IMR-90 (cell line): ENCODE results near the gene MRPS10. TPM values are rescaled to one million over a fixed set of nuclear protein-coding genes. Genes with fewer than 3 reads are reported as not detected.

ENCODE experiments used
- ATAC-seq: fragments of 200-7000 bp; cut with Tn5 transposase; 2 replicates; pipeline ENCODE4 v1.9.1; 2020; ENCODE audit warnings: low read depth, mild to moderate bottlenecking, moderate library complexity
- BruUV-seq: library from RNA; stranded (reverse); fragments of 400-500 nt; replicated peaks from 2 replicates; lab custom pipeline; 2021; lab: Mats Ljungman, UMichigan
- CTCF ChIA-PET: fragments of 300-600 bp; formaldehyde crosslinking; extraction: SDS; loops from one replicate; lab custom pipeline; 2021; ENCODE audit warnings: antibody characterized with exemption; lab: Yijun Ruan, JAX
- POLR2A ChIA-PET: fragments of 300-600 bp; sonication (Branson Sonifier 250); formaldehyde crosslinking; loops from one replicate; lab custom pipeline; 2022; ENCODE audit warnings: antibody characterized with exemption; ENCODE audit not compliant: unreplicated experiment; lab: Charles Lee
- DNase-seq: peaks from one replicate; pipeline ENCODE4 v3.0.0; 2013
- H2AFZ ChIP-seq: replicated peaks from 2 replicates; pipeline ENCODE3; 2013; ENCODE audit warnings: low read length, mild to moderate bottlenecking; ENCODE audit not compliant: poor library complexity
- H2AK5ac ChIP-seq: 2 replicates; pipeline ENCODE4 v1.6.1; 2013; ENCODE audit warnings: low read depth, low read length, inconsistent platforms
- H2AK9ac ChIP-seq: replicated peaks from 2 replicates; pipeline ENCODE3; 2013; ENCODE audit warnings: mild to moderate bottlenecking, low read depth, low read length, moderate library complexity; ENCODE audit not compliant: poor library complexity
- H2BK120ac ChIP-seq: 2 replicates; pipeline ENCODE4 v1.6.1; 2013; ENCODE audit warnings: low read depth, low read length, inconsistent platforms
- H2BK15ac ChIP-seq: 3 replicates; pipeline ENCODE4 v1.6.1; 2013; ENCODE audit warnings: low read depth, low read length, inconsistent platforms
- H2BK20ac ChIP-seq: 2 replicates; pipeline ENCODE4 v1.6.1; 2013; ENCODE audit warnings: low read depth, mild to moderate bottlenecking, inconsistent platforms, low read length, moderate library complexity
- H2BK5ac ChIP-seq: 2 replicates; pipeline ENCODE4 v1.6.1; 2013; ENCODE audit warnings: mild to moderate bottlenecking, low read depth, low read length, inconsistent platforms; ENCODE audit not compliant: poor library complexity, severe bottlenecking
- H3K14ac ChIP-seq: replicated peaks from 2 replicates; pipeline ENCODE4 v1.6.1; 2013; ENCODE audit warnings: low read depth, low read length, inconsistent platforms
- H3K18ac ChIP-seq: 2 replicates; pipeline ENCODE4 v1.6.1; 2013; ENCODE audit warnings: low read depth, low read length, control low read depth
- H3K23ac ChIP-seq: 2 replicates; pipeline ENCODE4 v1.6.1; 2013; ENCODE audit warnings: low read depth, low read length, inconsistent platforms
- H3K27ac ChIP-seq: 2 replicates; pipeline ENCODE4 v1.5.1; 2013; ENCODE audit warnings: mild to moderate bottlenecking, control low read depth, low read length; ENCODE audit not compliant: insufficient read depth
- H3K27me3 ChIP-seq: 2 replicates; pipeline ENCODE4 v1.6.1; 2013; ENCODE audit warnings: low read length; ENCODE audit not compliant: control insufficient read depth, insufficient read depth
- H3K36me3 ChIP-seq: 2 replicates; pipeline ENCODE4 v1.6.1; 2013; ENCODE audit warnings: low read length, mixed read lengths; ENCODE audit not compliant: control insufficient read depth, insufficient read depth
- H3K4ac ChIP-seq: 2 replicates; pipeline ENCODE4 v1.6.1; 2013; ENCODE audit warnings: low read depth, low read length, inconsistent platforms
- H3K4me1 ChIP-seq: 2 replicates; pipeline ENCODE4 v1.6.1; 2013; ENCODE audit warnings: low read length, mixed read lengths; ENCODE audit not compliant: control insufficient read depth, insufficient read depth
- H3K4me2 ChIP-seq: 2 replicates; pipeline ENCODE4 v1.6.1; 2013; ENCODE audit warnings: low read depth, mild to moderate bottlenecking, control low read depth, low read length, moderate library complexity
- H3K4me3 ChIP-seq: 2 replicates; pipeline ENCODE4 v1.5.1; 2013; ENCODE audit warnings: low read depth, mild to moderate bottlenecking, control low read depth, low read length, moderate library complexity; ENCODE audit not compliant: insufficient read depth
- H3K56ac ChIP-seq: 2 replicates; pipeline ENCODE4 v1.6.1; 2013; ENCODE audit warnings: low read length, inconsistent platforms; ENCODE audit not compliant: insufficient read depth; ENCODE audit errors: extremely low read depth
- H3K79me1 ChIP-seq, 2 experiments: 2 replicates each; pipeline ENCODE4 v1.6.1; 2013; ENCODE audit warnings: low read length in 2 of 2, inconsistent platforms in 1 of 2, low read depth in 1 of 2
- H3K9ac ChIP-seq: 2 replicates; pipeline ENCODE4 v1.6.1; 2013; ENCODE audit warnings: low read depth, low read length, control low read depth
- H3K9me1 ChIP-seq: 2 replicates; pipeline ENCODE4 v1.6.1; 2013; ENCODE audit warnings: low read length, inconsistent platforms; ENCODE audit not compliant: insufficient read depth
- H3K9me3 ChIP-seq: 2 replicates; pipeline ENCODE4 v1.6.1; 2013; ENCODE audit warnings: low read length; ENCODE audit not compliant: control insufficient read depth, insufficient read depth
- H4K20me1 ChIP-seq: 2 replicates; pipeline ENCODE4 v1.6.1; 2013; ENCODE audit warnings: low read length, inconsistent platforms; ENCODE audit not compliant: insufficient read depth
- H4K5ac ChIP-seq: 2 replicates; pipeline ENCODE4 v1.6.1; 2013; ENCODE audit warnings: mild to moderate bottlenecking, low read depth, low read length, control low read depth
- H4K8ac ChIP-seq, 2 experiments: 2 replicates each; pipeline ENCODE4 v1.6.1; 2013; ENCODE audit warnings: low read depth in 2 of 2, low read length in 2 of 2, control low read depth in 1 of 2, inconsistent platforms in 1 of 2
- H4K91ac ChIP-seq: 2 replicates; pipeline ENCODE4 v1.6.1; 2013; ENCODE audit warnings: low read depth, low read length, inconsistent platforms; ENCODE audit not compliant: insufficient read depth
- MAFK ChIP-seq: IDR thresholded peaks from 2 replicates; pipeline ENCODE4 v1.6.1; 2012; ENCODE audit warnings: low read depth, low read length, improper control_type of control experiment
- WGBS, 2 experiments: methylation state at CpG; one replicate each; pipeline versions ENCODE4 v1.1.5 to v1.1.7; 2013; ENCODE audit warnings: missing lambda C conversion rate in 2 of 2; ENCODE audit not compliant: insufficient read length in 1 of 2; ENCODE audit errors: extremely low coverage in 2 of 2; 5-methylcytosine and 5-hydroxymethylcytosine counted together
- dilution Hi-C: fragments of 300-500 bp; cut with HindIII; formaldehyde crosslinking; loops from one replicate; pipeline ENCODE4 v1.14.3; 2018; ENCODE audit warnings: low sequenced_read_pairs; ENCODE audit not compliant: unreplicated experiment
- in situ Hi-C: fragments of 300-500 bp; cut with MboI; formaldehyde crosslinking; loops from 3 replicates; pipeline ENCODE4 v1.14.3; 2019; ENCODE audit warnings: low sequenced_read_pairs, inconsistent platforms, mixed read lengths
- intact Hi-C: fragments of 100-400 bp; cut with micrococcal nuclease; formaldehyde crosslinking; loops from 2 replicates; pipeline ENCODE4 v1.10.0; 2022
- polyA plus RNA-seq, 3 experiments: library from polyadenylated mRNA; depleted of rRNA; stranded (reverse); fragments of >200 nt; gene quantifications; 2 replicates each; pipeline ENCODE4 v1.2.3, GENCODE V29; 2012; ENCODE audit warnings: low replicate concordance in 1 of 3
- total RNA-seq: library from RNA; depleted of rRNA; stranded (reverse); fragments of >200 nt; gene quantifications from 2 replicates; pipeline ENCODE4 v1.2.3, GENCODE V29; 2012

MRPS10 gene
- total and polyA plus RNA-seq, 2 of the 4 experiments (the other 2 are of a cell fraction): 28.5 to 47.0 TPM

- no peak overlapping the region for H3K4me2 ChIP-seq
- ATAC-seq: peak; percentile 15; the same call in 1 of the 2 replicates
These were observed 37.4 kb upstream of the MRPS10 start for GRCh38 chr6:42255050-42255449.

More at GRCh38 chr6:42255050-42255449, 37.4 kb upstream of the MRPS10 start:
- no peak overlapping the region; the same call in 1 of the 2 replicates for H2AK5ac ChIP-seq
- dilution Hi-C loops: no loop called here
- in situ Hi-C loops: no loop called here
- peaks cover 16% of the 10 kb centered on the region for H3K9me1 ChIP-seq
- WGBS, 2 experiments: no CpG with 5 or more reads among the region's 5 CpGs
- no peak overlapping the region for H3K18ac ChIP-seq
- no peak overlapping the region for H2BK120ac ChIP-seq
- H3K9me3 ChIP-seq: no peaks in the 10 kb centered on the region
- POLR2A ChIA-PET: no interaction called here
- H3K23ac ChIP-seq: no peak overlapping the region
- no peak overlapping the region for H2AFZ ChIP-seq
- no peaks in the 10 kb centered on the region for H3K27me3 ChIP-seq
- H3K4me3 ChIP-seq: no peak overlapping the region
- intact Hi-C loops: no loop called here
- H3K14ac ChIP-seq: no peak overlapping the region
- no peak overlapping the region for H2BK5ac ChIP-seq
- no TSS peak for BruUV-seq
- peaks cover 0 to 16% of the 10 kb centered on the region in 2 experiments; a peak in 2 of 4 replicates for H3K79me1 ChIP-seq
- DNase-seq: peak; percentile 54
- no peaks in the 10 kb centered on the region for H4K20me1 ChIP-seq
- no peak overlapping the region for H3K27ac ChIP-seq
- peaks cover 42% of the 10 kb centered on the region for H3K36me3 ChIP-seq
- no peak overlapping the region for H4K91ac ChIP-seq
- H4K8ac ChIP-seq: no peak overlapping the region
- H3K9ac ChIP-seq: no peak overlapping the region
- peak overlapping the region; percentile 12 for H2AK9ac ChIP-seq
- CTCF ChIA-PET: no interaction called here
- no peak overlapping the region for H2BK15ac ChIP-seq
- H2BK20ac ChIP-seq: no peak overlapping the region
- H3K56ac ChIP-seq: no peak overlapping the region
- no peak overlapping the region for H4K5ac ChIP-seq
- no peak overlapping the region for H3K4ac ChIP-seq
- H3K4me1 ChIP-seq: peaks cover 15% of the 10 kb centered on the region
- TF ChIP-seq MAFK: no peak
